ENCODE data around the gene FIBCD1.

FIBCD1 gene

GRCh38 chr9:130882696-130883225 lies 56.3 kb downstream of the FIBCD1 start:
- no peak for DNase-seq (ENCODE audit: low read depth in 1 of 2, low spot score in 1 of 2)
- Histone ChIP-seq H3K27me3 (ENCODE audit: insufficient read depth, poor library complexity, severe bottlenecking) (no peaks in the 10 kb centered on the region), H3K27ac (replicated peaks) (no peak overlapping the region), H3K4me3 (replicated peaks; ENCODE audit: insufficient read depth, low read length) (no peak overlapping the region)
- TF ChIP-seq POLR2AphosphoS5 (IDR thresholded peaks at IDR 0.05; ENCODE audit: low read depth) (no peak), CTCF (IDR thresholded peaks at IDR 0.05; ENCODE audit: insufficient read depth, low read length) (no peak), GABPA (IDR thresholded peaks at IDR 0.05; ENCODE audit: low read depth) (no peak), SPI1 (IDR thresholded peaks at IDR 0.05; ENCODE audit: borderline replicate concordance, low read depth) (no peak), REST (IDR thresholded peaks at IDR 0.05; ENCODE audit: insufficient replicate concordance, low read depth) (no peak)

- no peak overlapping the region for H3K4me3 ChIP-seq (replicated peaks; ENCODE audit: insufficient read depth, low read length)
These were observed 57.5 kb downstream of the FIBCD1 start for GRCh38 chr9:130881516-130881915.

More at GRCh38 chr9:130881516-130881915, 57.5 kb downstream of the FIBCD1 start:
- TF ChIP-seq REST (IDR thresholded peaks at IDR 0.05; ENCODE audit: insufficient replicate concordance, low read depth) (no peak), CTCF (IDR thresholded peaks at IDR 0.05; ENCODE audit: insufficient read depth, low read length) (no peak), POLR2AphosphoS5 (IDR thresholded peaks at IDR 0.05; ENCODE audit: low read depth) (no peak), GABPA (IDR thresholded peaks at IDR 0.05; ENCODE audit: low read depth) (no peak), SPI1 (IDR thresholded peaks at IDR 0.05; ENCODE audit: borderline replicate concordance, low read depth) (no peak)
- Histone ChIP-seq H3K27me3 (ENCODE audit: insufficient read depth, poor library complexity, severe bottlenecking) (no peaks in the 10 kb centered on the region), H3K27ac (replicated peaks) (no peak overlapping the region)
- DNase-seq (ENCODE audit: low read depth in 1 of 2, low spot score in 1 of 2) = no peak
